ENCODE data around the gene PLCH2.

Gene PLCH2

GRCh38 chr1:2495546-2495945 is 19.5 kb downstream of the PLCH2 start:
- no peaks in the 10 kb centered on the region for H3K79me2 ChIP-seq (ENCODE audit: control insufficient read depth, low read length)
- TF ChIP-seq EZH2phosphoT487 (IDR thresholded peaks at IDR 0.05; ENCODE audit: borderline replicate concordance, low read length) = no peak
- no peak for TF ChIP-seq CTCF (IDR thresholded peaks at IDR 0.05; ENCODE audit: low read depth, low read length, poor library complexity, severe bottlenecking)
- no peak overlapping the region for H3K4me3 ChIP-seq (ENCODE audit: low read length)

GRCh38 chr1:2496087-2496622 is 20.1 kb downstream of the PLCH2 start:
- no peaks in the 10 kb centered on the region for H3K36me3 ChIP-seq (ENCODE audit: control insufficient read depth, low read length)
- no peaks in the 10 kb centered on the region for H3K9me3 ChIP-seq (ENCODE audit: control insufficient read depth, insufficient read depth, low read length)
- H3K4me1 ChIP-seq (ENCODE audit: control insufficient read depth, low read length) = peaks cover 56% of the 10 kb centered on the region
- no peaks in the 10 kb centered on the region for H3K79me2 ChIP-seq (ENCODE audit: control insufficient read depth, low read length)
- no peaks in the 10 kb centered on the region for H4K20me1 ChIP-seq (ENCODE audit: control insufficient read depth, insufficient read depth, low read depth, low read length)
- H3K4me3 ChIP-seq (ENCODE audit: low read length) = peak overlapping the region; percentile 14; the same call in 1 of the 2 replicates
- no peaks in the 10 kb centered on the region for H3K27me3 ChIP-seq (ENCODE audit: control insufficient read depth, low read length)
- TF ChIP-seq CTCF (IDR thresholded peaks at IDR 0.05; ENCODE audit: low read depth, low read length, poor library complexity, severe bottlenecking) (no peak), EZH2phosphoT487 (IDR thresholded peaks at IDR 0.05; ENCODE audit: borderline replicate concordance, low read length) (no peak)
- no peaks in the 10 kb centered on the region for H3K9me2 ChIP-seq (replicated peaks; ENCODE audit: control insufficient read depth, low read length)
- H3K4me2 ChIP-seq (ENCODE audit: low read length) = peak overlapping the region; percentile 60
- H3F3A ChIP-seq (ENCODE audit: control insufficient read depth, insufficient read depth) = no peaks in the 10 kb centered on the region
- H3K27ac ChIP-seq (ENCODE audit: low read depth, low read length) = no peak overlapping the region

More at GRCh38 chr1:2495546-2495945, 19.5 kb downstream of the PLCH2 start:
- H3K27ac ChIP-seq (ENCODE audit: low read depth, low read length) = no peak overlapping the region
- no peaks in the 10 kb centered on the region for H4K20me1 ChIP-seq (ENCODE audit: control insufficient read depth, insufficient read depth, low read depth, low read length)
- no peaks in the 10 kb centered on the region for H3K27me3 ChIP-seq (ENCODE audit: control insufficient read depth, low read length)
- no peaks in the 10 kb centered on the region for H3K9me3 ChIP-seq (ENCODE audit: control insufficient read depth, insufficient read depth, low read length)
- H3F3A ChIP-seq (ENCODE audit: control insufficient read depth, insufficient read depth) = no peaks in the 10 kb centered on the region
- no peaks in the 10 kb centered on the region for H3K36me3 ChIP-seq (ENCODE audit: control insufficient read depth, low read length)
- H3K4me1 ChIP-seq (ENCODE audit: control insufficient read depth, low read length) = peaks cover 56% of the 10 kb centered on the region
- H3K9me2 ChIP-seq (replicated peaks; ENCODE audit: control insufficient read depth, low read length) = no peaks in the 10 kb centered on the region
- peak overlapping the region; percentile 60 for H3K4me2 ChIP-seq (ENCODE audit: low read length)

- peaks cover 56% of the 10 kb centered on the region for H3K4me1 ChIP-seq (ENCODE audit: control insufficient read depth, low read length)
- no peak overlapping the region for H3K27ac ChIP-seq (ENCODE audit: low read depth, low read length)
- H3K79me2 ChIP-seq (ENCODE audit: control insufficient read depth, low read length) = no peaks in the 10 kb centered on the region
- no peaks in the 10 kb centered on the region for H3K36me3 ChIP-seq (ENCODE audit: control insufficient read depth, low read length)
- H3K9me2 ChIP-seq (replicated peaks; ENCODE audit: control insufficient read depth, low read length) = no peaks in the 10 kb centered on the region
- no peaks in the 10 kb centered on the region for H3K9me3 ChIP-seq (ENCODE audit: control insufficient read depth, insufficient read depth, low read length)
- no peak for TF ChIP-seq EZH2phosphoT487 (IDR thresholded peaks at IDR 0.05; ENCODE audit: borderline replicate concordance, low read length)
- TF ChIP-seq CTCF (IDR thresholded peaks at IDR 0.05; ENCODE audit: low read depth, low read length, poor library complexity, severe bottlenecking) = no peak
- H3K4me3 ChIP-seq (ENCODE audit: low read length) = peak overlapping the region; percentile 14; the same call in 1 of the 2 replicates
- peak overlapping the region; percentile 60 for H3K4me2 ChIP-seq (ENCODE audit: low read length)
- no peaks in the 10 kb centered on the region for H3K27me3 ChIP-seq (ENCODE audit: control insufficient read depth, low read length)
- H4K20me1 ChIP-seq (ENCODE audit: control insufficient read depth, insufficient read depth, low read depth, low read length) = no peaks in the 10 kb centered on the region
- no peaks in the 10 kb centered on the region for H3F3A ChIP-seq (ENCODE audit: control insufficient read depth, insufficient read depth)
Observed at GRCh38 chr1:2496746-2497145, 20.7 kb downstream of the PLCH2 start.

Data from DOHH2 (cell line).